ENCODE data around the gene FARS2. TPM values are rescaled to one million over a fixed set of nuclear protein-coding genes. Genes with fewer than 3 reads are reported as not detected.

The FARS2 gene
- total RNA-seq, 2 donors from 2014 or later = 16.2 to 18.3 TPM

GRCh38 chr6:5450073-5450472 lies 188.8 kb downstream of the FARS2 start:
- no peaks in the 10 kb centered on the region for H3K9me3 Mint-ChIP-seq
- H3K4me3 ChIP-seq (ENCODE audit: low read length) = no peak overlapping the region
- 70 to 88% methylated on average over 1 to 3 of the region's 3 CpGs for WGBS, 2 experiments (ENCODE audit: insufficient coverage in 1 of 2, insufficient read length in 1 of 2)
- H3K27ac Mint-ChIP-seq = no peak overlapping the region
- H3K27me3 ChIP-seq (ENCODE audit: control insufficient read depth, insufficient read depth, low read length, poor library complexity, severe bottlenecking) = no peaks in the 10 kb centered on the region
- no peak overlapping the region for H3K27ac ChIP-seq (ENCODE audit: low read depth, low read length)
- DNase-seq = no peak
- peaks cover 6% of the 10 kb centered on the region for H3K4me1 ChIP-seq (ENCODE audit: control insufficient read depth, insufficient read depth, low read length)
- H3K4me3 Mint-ChIP-seq = no peak overlapping the region
- TF ChIP-seq CTCF (conservative IDR thresholded peaks at IDR 0.05) = no peak
- no peaks in the 10 kb centered on the region for H3K36me3 Mint-ChIP-seq (ENCODE audit: low read depth)
- H3K36me3 ChIP-seq (ENCODE audit: control insufficient read depth, insufficient read depth, low read length) = no peaks in the 10 kb centered on the region
- H3K4me1 Mint-ChIP-seq = peaks cover 13% of the 10 kb centered on the region
- H3K27me3 Mint-ChIP-seq (ENCODE audit: insufficient read depth) = no peaks in the 10 kb centered on the region
- H3K9ac ChIP-seq (ENCODE audit: extremely low read depth, low read length, poor library complexity, severe bottlenecking) = no peak overlapping the region
- H3K9me3 ChIP-seq (ENCODE audit: control insufficient read depth, low read length) = no peaks in the 10 kb centered on the region

GRCh38 chr6:5453546-5453945 lies 192.2 kb downstream of the FARS2 start:
- no peak for DNase-seq
- no peaks in the 10 kb centered on the region for H3K36me3 ChIP-seq (ENCODE audit: control insufficient read depth, insufficient read depth, low read length)
- no peak overlapping the region for H3K27ac ChIP-seq (ENCODE audit: low read depth, low read length)
- Mint-ChIP-seq H3K4me1 (peaks cover 23% of the 10 kb centered on the region), H3K4me3 (no peak overlapping the region), H3K36me3 (ENCODE audit: low read depth) (no peaks in the 10 kb centered on the region), H3K27ac (no peak overlapping the region), H3K9me3 (no peaks in the 10 kb centered on the region), H3K27me3 (ENCODE audit: insufficient read depth) (no peaks in the 10 kb centered on the region)
- no peak for TF ChIP-seq CTCF (conservative IDR thresholded peaks at IDR 0.05)
- no peak overlapping the region for H3K4me3 ChIP-seq (ENCODE audit: low read length)
- H3K9ac ChIP-seq (ENCODE audit: extremely low read depth, low read length, poor library complexity, severe bottlenecking) = no peak overlapping the region
- H3K27me3 ChIP-seq (ENCODE audit: control insufficient read depth, insufficient read depth, low read length, poor library complexity, severe bottlenecking) = no peaks in the 10 kb centered on the region
- H3K9me3 ChIP-seq (ENCODE audit: control insufficient read depth, low read length) = no peaks in the 10 kb centered on the region
- WGBS, 2 experiments (ENCODE audit: insufficient coverage in 1 of 2, insufficient read length in 1 of 2) = 94 to 100% methylated on average over 1 to 5 of the region's 5 CpGs
- peaks cover 17% of the 10 kb centered on the region for H3K4me1 ChIP-seq (ENCODE audit: control insufficient read depth, insufficient read depth, low read length)

GRCh38 chr6:5455142-5455541 lies 193.8 kb downstream of the FARS2 start:
- Histone ChIP-seq H3K9ac (ENCODE audit: extremely low read depth, low read length, poor library complexity, severe bottlenecking) (no peak overlapping the region), H3K4me3 (ENCODE audit: low read length) (no peak overlapping the region), H3K4me1 (ENCODE audit: control insufficient read depth, insufficient read depth, low read length) (peaks cover 17% of the 10 kb centered on the region), H3K36me3 (ENCODE audit: control insufficient read depth, insufficient read depth, low read length) (no peaks in the 10 kb centered on the region), H3K27me3 (ENCODE audit: control insufficient read depth, insufficient read depth, low read length, poor library complexity, severe bottlenecking) (no peaks in the 10 kb centered on the region), H3K27ac (ENCODE audit: low read depth, low read length) (no peak overlapping the region), H3K9me3 (ENCODE audit: control insufficient read depth, low read length) (no peaks in the 10 kb centered on the region)
- WGBS, 2 experiments (ENCODE audit: insufficient coverage in 1 of 2, insufficient read length in 1 of 2) = 86% methylated on average over 3 to 4 of the region's 4 CpGs
- H3K27ac Mint-ChIP-seq = no peak overlapping the region
- no peak for TF ChIP-seq CTCF (conservative IDR thresholded peaks at IDR 0.05)
- DNase-seq = no peak
- H3K9me3 Mint-ChIP-seq = no peaks in the 10 kb centered on the region
- no peak overlapping the region for H3K4me3 Mint-ChIP-seq
- H3K4me1 Mint-ChIP-seq = peaks cover 21% of the 10 kb centered on the region
- H3K36me3 Mint-ChIP-seq (ENCODE audit: low read depth) = no peaks in the 10 kb centered on the region
- no peaks in the 10 kb centered on the region for H3K27me3 Mint-ChIP-seq (ENCODE audit: insufficient read depth)
